Measurements from ENCODE around the gene BFAR.
"Not testable (repeated sequence)": the region's sequence is repeated elsewhere in the genome, so short reads cannot be mapped to it uniquely, and the experiment has no call there.

BFAR gene

GRCh38 chr16:14694129-14694528 lies 61.4 kb downstream of the BFAR start, which contains the start of gene PLA2G10:
Gene PLA2G10, minus strand, starts transcription at chr16:14694308. Its CDS starts 79 bp downstream, at chr16:14694229.
- not testable (repeated sequence) for H3K27ac Mint-ChIP-seq; H3K9me3 Mint-ChIP-seq; DNase-seq; H3K36me3 Mint-ChIP-seq; ATAC-seq (replicated peaks); H3K4me1 Mint-ChIP-seq; H3K27me3 Mint-ChIP-seq; H3K4me3 Mint-ChIP-seq

GRCh38 chr16:14701859-14702258 lies 69.1 kb downstream of the BFAR start:
- H3K4me1 Mint-ChIP-seq; H3K27me3 Mint-ChIP-seq; ATAC-seq (replicated peaks); H3K9me3 Mint-ChIP-seq; H3K27ac Mint-ChIP-seq; DNase-seq; H3K4me3 Mint-ChIP-seq; H3K36me3 Mint-ChIP-seq: not testable (repeated sequence)

GRCh38 chr16:14702672-14703071 lies 69.9 kb downstream of the BFAR start:
- H3K27me3 Mint-ChIP-seq, H3K27ac Mint-ChIP-seq, H3K9me3 Mint-ChIP-seq, H3K4me3 Mint-ChIP-seq, H3K36me3 Mint-ChIP-seq, H3K4me1 Mint-ChIP-seq, DNase-seq: not testable (repeated sequence)
- ATAC-seq (replicated peaks): peak in 1 of 2 donors; percentile 6

- H3K9me3 Mint-ChIP-seq, DNase-seq, H3K27me3 Mint-ChIP-seq, H3K4me1 Mint-ChIP-seq, H3K27ac Mint-ChIP-seq, H3K4me3 Mint-ChIP-seq, H3K36me3 Mint-ChIP-seq: not testable (repeated sequence)
- ATAC-seq (replicated peaks): peak; percentile 100
Observed at GRCh38 chr16:14703156-14704011, 70.6 kb downstream of the BFAR start, which contains the start of gene NPIPA3. Gene NPIPA3, plus strand, starts transcription at chr16:14703411. Its CDS starts 5,533 bp downstream, at chr16:14708944.
